Keratinocyte (primary cell): ENCODE measurements around the gene BANP. TPM values are rescaled to one million over a fixed set of nuclear protein-coding genes. Genes with fewer than 3 reads are reported as not detected.

Experiments used
- DNase-seq: peaks from one replicate; pipeline ENCODE4 v3.0.0-alpha.2; 2011; ENCODE audit warnings: low read depth, missing footprints, low spot score
- FAIRE-seq: peaks from 2 replicates; lab custom pipeline; 2011; peaks lifted over from hg19 to GRCh38; lab: Jason Lieb, UNC
- H2AFZ ChIP-seq: 2 replicates; pipeline ENCODE4 v1.6.0; 2012; ENCODE audit warnings: low read length, control low read depth, inconsistent platforms; ENCODE audit not compliant: control insufficient read depth
- H3K27ac ChIP-seq: 2 replicates; pipeline ENCODE4 v1.5.1; 2011; ENCODE audit warnings: low read length; ENCODE audit not compliant: control insufficient read depth, insufficient read depth
- H3K27me3 ChIP-seq: 3 replicates; pipeline ENCODE4 v1.6.0; 2011; ENCODE audit warnings: low read length; ENCODE audit not compliant: control insufficient read depth, insufficient read depth; ENCODE audit errors: extremely low read depth
- H3K36me3 ChIP-seq, 2 experiments: 2 replicates in 1 of 2; 3 replicates in 1 of 2; pipeline ENCODE4 v1.5.1; 2011; ENCODE audit warnings: low read length in 2 of 2, mild to moderate bottlenecking in 1 of 2; ENCODE audit not compliant: control insufficient read depth in 2 of 2, insufficient read depth in 2 of 2; ENCODE audit errors: extremely low read depth in 1 of 2
- H3K4me1 ChIP-seq: 3 replicates; pipeline ENCODE4 v1.5.1; 2011; ENCODE audit warnings: low read length; ENCODE audit not compliant: control insufficient read depth, insufficient read depth; ENCODE audit errors: extremely low read depth
- H3K4me2 ChIP-seq: 3 replicates; pipeline ENCODE4 v1.6.0; 2011; ENCODE audit warnings: low read depth, low read length; ENCODE audit not compliant: control insufficient read depth, insufficient read depth; ENCODE audit errors: extremely low read depth
- H3K4me3 ChIP-seq, 3 experiments: fragments of 200-600 bp in 1 of 3; sonication (generic) in 1 of 3; 2 replicates in 2 of 3; 3 replicates in 1 of 3; pipeline ENCODE4 v1.5.1; 2011 to 2016; ENCODE audit warnings: low read length in 3 of 3, mild to moderate bottlenecking in 3 of 3, control low read depth in 2 of 3, inconsistent platforms in 1 of 3, low read depth in 1 of 3, mixed read lengths in 1 of 3, mixed run types in 1 of 3, moderate library complexity in 1 of 3; ENCODE audit not compliant: control insufficient read depth in 2 of 3, insufficient read depth in 2 of 3; ENCODE audit errors: extremely low read depth in 1 of 3
- H3K79me2 ChIP-seq: 2 replicates; pipeline ENCODE4 v1.6.0; 2012; ENCODE audit warnings: low read length; ENCODE audit not compliant: control insufficient read depth, insufficient read depth
- H3K9ac ChIP-seq: 3 replicates; pipeline ENCODE4 v1.6.0; 2011; ENCODE audit warnings: low read length; ENCODE audit not compliant: control insufficient read depth, insufficient read depth; ENCODE audit errors: extremely low read depth
- H3K9me1 ChIP-seq: 3 replicates; pipeline ENCODE4 v1.6.0; 2011; ENCODE audit warnings: low read length; ENCODE audit not compliant: control insufficient read depth, insufficient read depth; ENCODE audit errors: extremely low read depth
- H3K9me3 ChIP-seq: 2 replicates; pipeline ENCODE4 v1.5.1; 2012; ENCODE audit warnings: low read depth, low read length; ENCODE audit not compliant: control insufficient read depth
- H4K20me1 ChIP-seq: 3 replicates; pipeline ENCODE4 v1.6.0; 2011; ENCODE audit warnings: low read length; ENCODE audit not compliant: control insufficient read depth, insufficient read depth; ENCODE audit errors: extremely low read depth
- CTCF ChIP-seq, 3 experiments: IDR thresholded peaks in 1 of 3; conservative IDR thresholded peaks in 1 of 3; optimal IDR thresholded peaks in 1 of 3; 2 replicates in 2 of 3; 3 replicates in 1 of 3; pipeline versions ENCODE3 to v1.5.1; 2011; ENCODE audit warnings: low read length in 3 of 3, mild to moderate bottlenecking in 3 of 3, moderate library complexity in 2 of 3, control low read depth in 1 of 3, inconsistent platforms in 1 of 3; ENCODE audit not compliant: insufficient read depth in 2 of 3; ENCODE audit errors: extremely low read depth in 1 of 3
- EZH2 ChIP-seq: IDR thresholded peaks from one replicate; pipeline ENCODE4 v1.6.1; 2012; ENCODE audit warnings: inconsistent platforms, mild to moderate bottlenecking, low read length, moderate library complexity
- dilution Hi-C: fragments of 300-500 bp; cut with MboI; formaldehyde crosslinking; loops from one replicate; pipeline ENCODE4 v1.7.0; 2020; ENCODE audit warnings: low sequenced_read_pairs; ENCODE audit not compliant: extremely low pct_ligation_motif_present
- polyA plus RNA-seq, 5 experiments: library from polyadenylated mRNA; depleted of rRNA in 3 of 5; stranded (reverse) in 3 of 5; stranded (forward) in 1 of 5; unstranded in 1 of 5; fragments of >200 nt; gene quantifications; 1 replicate in 1 of 5; 2 replicates in 3 of 5; 3 replicates in 1 of 5; pipeline versions ENCODE4 v1.2.1 to v1.2.3, GENCODE V29; 2011 to 2012; ENCODE audit warnings: missing spikeins in 2 of 5, low read depth in 1 of 5, low replicate concordance in 1 of 5

Gene BANP
- polyA plus RNA-seq, 1 donor (not counting 4 experiments of a cell fraction or from before 2014, with no cell fraction given), result 10.8 TPM

DNA sequence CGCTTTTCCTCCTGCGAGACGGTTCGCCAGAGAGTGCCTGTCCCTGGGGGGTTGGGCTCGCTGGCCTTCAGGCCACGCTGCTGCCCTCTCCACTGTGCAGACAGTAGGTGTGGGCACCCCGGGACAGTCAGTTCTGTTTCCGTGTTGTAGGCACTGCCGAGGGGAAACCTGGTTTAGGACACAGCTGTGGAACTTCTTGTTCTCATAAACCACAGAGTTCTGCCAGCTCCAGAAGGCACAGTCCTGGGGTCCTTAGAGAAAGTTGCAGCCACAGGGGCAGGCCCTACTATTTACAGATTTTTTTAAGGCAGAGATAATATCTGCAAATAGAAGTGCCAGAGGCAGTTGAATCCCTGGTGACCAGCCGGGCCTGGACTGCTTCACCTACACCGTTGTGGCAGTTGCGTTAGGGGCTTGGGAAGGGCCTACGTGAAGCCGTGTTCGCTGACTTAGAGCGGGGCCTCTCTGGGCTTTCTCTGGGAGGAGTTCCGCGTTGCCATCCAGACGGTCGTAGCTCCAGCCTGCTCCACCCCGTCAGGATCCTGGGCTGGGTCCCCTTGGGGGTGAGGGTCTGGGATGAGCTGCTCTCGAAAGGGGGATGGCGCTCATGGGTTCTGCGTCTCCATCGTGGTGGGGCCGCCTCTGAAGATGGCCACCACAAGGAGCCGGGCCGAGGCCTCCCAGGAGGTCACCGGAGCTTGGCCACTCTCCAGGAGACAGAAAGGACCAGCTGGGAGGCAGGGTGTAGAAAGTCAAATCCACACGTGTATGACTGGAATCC is 126.3 kb downstream of the BANP start:
- no peak for TF ChIP-seq CTCF (optimal IDR thresholded peaks at IDR 0.05 in 1 of 3, IDR thresholded peaks at IDR 0.05 in 1 of 3, conservative IDR thresholded peaks at IDR 0.05 in 1 of 3; ENCODE audit: extremely low read depth in 1 of 3, insufficient read depth in 2 of 3, low read length in 3 of 3)
- no peak for TF ChIP-seq EZH2
- Histone ChIP-seq H4K20me1 (no peaks in the 10 kb centered on the region), H3K9me3 (no peaks in the 10 kb centered on the region), H3K36me3 (peaks cover 1 to 2% of the 10 kb centered on the region in 2 experiments), H2AFZ (no peak overlapping the region), H3K9ac (no peak overlapping the region), H3K27ac (no peak overlapping the region), H3K4me3 (no peak overlapping the region), H3K4me1 (no peaks in the 10 kb centered on the region), H3K79me2 (no peaks in the 10 kb centered on the region), H3K9me1 (no peaks in the 10 kb centered on the region), H3K27me3 (no peaks in the 10 kb centered on the region), H3K4me2 (no peak overlapping the region)
- FAIRE-seq (no peak), DNase-seq (no peak)
- dilution Hi-C loops, result no loop called here

GRCh38 chr16:88078111-88078775 is 127.0 kb downstream of the BANP start:
- H3K4me1 ChIP-seq, result no peaks in the 10 kb centered on the region
- H3K27me3 ChIP-seq, result no peaks in the 10 kb centered on the region
- no peak overlapping the region for H2AFZ ChIP-seq
- TF ChIP-seq CTCF (optimal IDR thresholded peaks at IDR 0.05 in 1 of 3, IDR thresholded peaks at IDR 0.05 in 1 of 3, conservative IDR thresholded peaks at IDR 0.05 in 1 of 3; ENCODE audit: extremely low read depth in 1 of 3, insufficient read depth in 2 of 3, low read length in 3 of 3) (no peak), EZH2 (no peak)
- no peaks in the 10 kb centered on the region for H4K20me1 ChIP-seq
- H3K36me3 ChIP-seq, result peaks cover 1 to 2% of the 10 kb centered on the region in 2 experiments
- H3K9me3 ChIP-seq, result no peaks in the 10 kb centered on the region
- H3K27ac ChIP-seq, result no peak overlapping the region
- H3K4me2 ChIP-seq, result no peak overlapping the region
- H3K4me3 ChIP-seq, result no peak overlapping the region
- H3K9me1 ChIP-seq, result no peaks in the 10 kb centered on the region
- H3K79me2 ChIP-seq, result no peaks in the 10 kb centered on the region
- DNase-seq, result no peak
- dilution Hi-C loops, result no loop called here
- no peak overlapping the region for H3K9ac ChIP-seq
- no peak for FAIRE-seq
